GM12878 (cell line): ENCODE measurements around the gene CSTPP1. TPM values are rescaled to one million over a fixed set of nuclear protein-coding genes. Genes with fewer than 3 reads are reported as not detected.

Experiments
- ATAC-seq: fragments of 200-7000 bp; cut with Tn5 transposase; 3 replicates; pipeline ENCODE4 v1.9.1; 2020; ENCODE audit warnings: mild to moderate bottlenecking, moderate library complexity
- BruUV-seq: library from RNA; stranded (reverse); fragments of 400-500 nt; replicated peaks from 2 replicates; lab custom pipeline; 2021; lab: Mats Ljungman, UMichigan
- CTCF ChIA-PET: fragments of 300-600 bp; sonication (Branson Sonifier 250); formaldehyde crosslinking; extraction: SDS; loops from one replicate; lab custom pipeline; 2021; ENCODE audit warnings: inconsistent platforms; lab: Yijun Ruan, JAX
- POLR2A ChIA-PET: fragments of 350-600 bp; formaldehyde crosslinking; extraction: SDS; loops from one replicate; lab custom pipeline; 2021; ENCODE audit warnings: inconsistent platforms; lab: Charles Lee
- RAD21 ChIA-PET: fragments of 300-600 bp; sonication (Branson Sonifier 250); formaldehyde crosslinking; loops from one replicate; lab custom pipeline; 2023; ENCODE audit warnings: antibody characterized with exemption; ENCODE audit not compliant: unreplicated experiment; lab: Charles Lee
- SMC1A ChIA-PET: fragments of 300-600 bp; sonication (Branson Sonifier 250); formaldehyde crosslinking; loops from one replicate; lab custom pipeline; 2023; ENCODE audit not compliant: unreplicated experiment, uncharacterized antibody; lab: Charles Lee
- DNase-seq: peaks from one replicate; pipeline ENCODE4 v3.0.0-alpha.2; 2011; ENCODE audit warnings: low read depth, low spot score
- FAIRE-seq: peaks from 3 replicates; lab custom pipeline; 2011; peaks lifted over from hg19 to GRCh38; lab: Jason Lieb, UNC
- H2AFZ ChIP-seq: 2 replicates; pipeline ENCODE4 v1.6.0; 2011; ENCODE audit warnings: low read depth, low read length, control low read depth; ENCODE audit not compliant: control insufficient read depth
- H3K27ac ChIP-seq: 2 replicates; pipeline ENCODE4 v1.5.1; 2011; ENCODE audit warnings: control low read depth; ENCODE audit not compliant: control insufficient read depth, insufficient read depth
- H3K27me3 ChIP-seq, 2 experiments: replicated peaks in 1 of 2; 2 replicates each; pipeline versions ENCODE4 v1.6.0 to v1.6.1; 2011; ENCODE audit warnings: low read length in 1 of 2; ENCODE audit not compliant: control insufficient read depth in 2 of 2, insufficient read depth in 2 of 2
- H3K36me3 ChIP-seq, 2 experiments: 2 replicates each; pipeline ENCODE4 v1.5.1; 2011; ENCODE audit warnings: low read length in 1 of 2; ENCODE audit not compliant: control insufficient read depth in 2 of 2, insufficient read depth in 2 of 2
- H3K4me1 ChIP-seq: 2 replicates; pipeline ENCODE4 v1.6.1; 2011; ENCODE audit warnings: mild to moderate bottlenecking, low read length, moderate library complexity, mixed read lengths; ENCODE audit not compliant: control insufficient read depth, insufficient read depth
- H3K4me2 ChIP-seq: 2 replicates; pipeline ENCODE4 v1.6.0; 2011; ENCODE audit warnings: control low read depth; ENCODE audit not compliant: control insufficient read depth, insufficient read depth
- H3K4me3 ChIP-seq: fragments of 200-600 bp; sonication (generic); 2 replicates; pipeline ENCODE4 v1.5.1; 2016
- H3K79me2 ChIP-seq: 2 replicates; pipeline ENCODE4 v1.6.0; 2011; ENCODE audit warnings: low read length; ENCODE audit not compliant: control insufficient read depth, insufficient read depth
- H3K9ac ChIP-seq: 2 replicates; pipeline ENCODE4 v1.8.0; 2011; ENCODE audit warnings: low read length, control low read depth, mixed read lengths; ENCODE audit not compliant: control insufficient read depth, insufficient read depth
- H3K9me3 ChIP-seq: replicated peaks from 3 replicates; pipeline ENCODE4 v1.5.1; 2011; ENCODE audit warnings: mild to moderate bottlenecking, low read length; ENCODE audit not compliant: control insufficient read depth, insufficient read depth
- H4K20me1 ChIP-seq: 2 replicates; pipeline ENCODE4 v1.6.0; 2011; ENCODE audit not compliant: control insufficient read depth, insufficient read depth
- ATF7 ChIP-seq: fragments of 450-650 bp; IDR thresholded peaks from 2 replicates; pipeline ENCODE4 v1.6.1; 2016; ENCODE audit warnings: low read depth, mild to moderate bottlenecking
- BCL11A ChIP-seq: IDR thresholded peaks from 2 replicates; pipeline ENCODE4 v1.6.1; 2011; ENCODE audit warnings: low read depth, low read length
- CREM ChIP-seq: IDR thresholded peaks from 2 replicates; pipeline ENCODE4 v1.6.1; 2014; ENCODE audit warnings: antibody characterized with exemption, low read depth
- EGR1 ChIP-seq, 2 experiments: IDR thresholded peaks; 1 replicate in 1 of 2; 2 replicates in 1 of 2; pipeline ENCODE4 v1.6.1; 2011 to 2012; ENCODE audit warnings: low read depth in 2 of 2, low read length in 2 of 2, borderline replicate concordance in 1 of 2, mild to moderate bottlenecking in 1 of 2, moderate library complexity in 1 of 2
- IKZF1 ChIP-seq: fragments of 450-650 bp; conservative IDR thresholded peaks from 2 replicates; pipeline ENCODE4 v1.6.1; 2017; ENCODE audit warnings: antibody characterized with exemption, mild to moderate bottlenecking
- SREBF1 ChIP-seq: IDR thresholded peaks from 2 replicates; pipeline ENCODE4 v1.6.1; 2012; ENCODE audit warnings: mild to moderate bottlenecking, low read length
- SREBF2 ChIP-seq: IDR thresholded peaks from 2 replicates; pipeline ENCODE4 v1.6.1; 2012; ENCODE audit warnings: mild to moderate bottlenecking, low read length
- STAT1 ChIP-seq: fragments of 450-650 bp; conservative IDR thresholded peaks from 2 replicates; pipeline ENCODE4 v1.6.1; 2014; ENCODE audit warnings: antibody characterized with exemption, mild to moderate bottlenecking
- SUZ12 ChIP-seq: fragments of 200-600 bp; sonication (generic); IDR thresholded peaks from one replicate; pipeline ENCODE4 v1.6.1; 2018; ENCODE audit warnings: antibody characterized with exemption, mild to moderate bottlenecking; ENCODE audit not compliant: unreplicated experiment
- TCF3 ChIP-seq: IDR thresholded peaks from 2 replicates; pipeline ENCODE4 v1.6.1; 2012; ENCODE audit warnings: low read depth, mild to moderate bottlenecking, low read length, borderline replicate concordance; ENCODE audit not compliant: insufficient read depth
- ZNF217 ChIP-seq: fragments of 450-650 bp; IDR thresholded peaks from 2 replicates; pipeline ENCODE4 v1.6.1; 2017; ENCODE audit warnings: antibody characterized with exemption, mild to moderate bottlenecking
- ZZZ3 ChIP-seq: IDR thresholded peaks from 2 replicates; pipeline ENCODE4 v1.6.1; 2011; ENCODE audit warnings: low read depth; ENCODE audit not compliant: control insufficient read depth, insufficient read length
- WGBS: methylation state at CpG from one replicate; pipeline ENCODE4 v1.1.6; 2016; ENCODE audit warnings: low lambda C conversion rate; ENCODE audit not compliant: insufficient replicate concordance, insufficient coverage; ENCODE audit errors: missing lambda C conversion rate; 5-methylcytosine and 5-hydroxymethylcytosine counted together
- in situ Hi-C: fragments of 300-500 bp; cut with MboI; formaldehyde crosslinking; loops from 9 replicates; pipeline ENCODE4 v1.14.3; 2018; ENCODE audit warnings: mixed read lengths
- intact Hi-C: fragments of 100-400 bp; cut with micrococcal nuclease; formaldehyde crosslinking; loops from one replicate; pipeline ENCODE4 v1.14.2; 2022; ENCODE audit not compliant: unreplicated experiment
- polyA plus RNA-seq, 11 experiments: library from polyadenylated mRNA; depleted of rRNA in 4 of 11; unstranded in 6 of 11; stranded (reverse) in 5 of 11; fragments of >200 nt; fragmentation: Nextera tagmentation in 4 of 11; fragmentation: Illumina TruSeq in 1 of 11; extraction: Ambion mirVana in 4 of 11; extraction: Trizol in 1 of 11; gene quantifications; 1 replicate in 1 of 11; 2 replicates in 10 of 11; pipeline versions ENCODE4 v1.2.1 to v1.2.3, GENCODE V29; 2011 to 2016; ENCODE audit warnings: inconsistent platforms in 2 of 11, missing spikeins in 2 of 11, low read depth in 1 of 11
- total RNA-seq, 4 experiments: library from RNA; depleted of rRNA in 3 of 4; stranded (reverse); fragments of >200 nt in 3 of 4; fragmentation: Illumina TruSeq in 1 of 4; extraction: Trizol in 1 of 4; gene quantifications; 2 replicates each; pipeline versions ENCODE4 v1.2.1 to v1.2.3, GENCODE V29; 2013 to 2021
- TF ChIP-seq, protein P1 (sequence below): fragments of 450-650 bp; formaldehyde crosslinking; IDR thresholded peaks from 2 replicates; pipeline ENCODE4 v1.4.0; 2020; ENCODE audit warnings: mild to moderate bottlenecking, moderate library complexity
- TF ChIP-seq, protein P2 (sequence below): fragments of 450-650 bp; formaldehyde crosslinking; IDR thresholded peaks from 2 replicates; pipeline ENCODE4 v1.5.0; 2022; ENCODE audit warnings: mild to moderate bottlenecking, missing genetic modification characterization
- TF ChIP-seq, protein P3 (sequence below): IDR thresholded peaks from 2 replicates; pipeline ENCODE4 v1.6.1; 2011; ENCODE audit warnings: borderline replicate concordance, low read depth, mild to moderate bottlenecking, moderate library complexity, low read length; ENCODE audit not compliant: insufficient read depth, poor library complexity, severe bottlenecking

CSTPP1 gene
- total and polyA plus RNA-seq, 10 of the 15 experiments (the other 5 are each of a cell fraction or from before 2014, with no cell fraction given): 7.1 to 23.4 (median 17.5) TPM

DNA sequence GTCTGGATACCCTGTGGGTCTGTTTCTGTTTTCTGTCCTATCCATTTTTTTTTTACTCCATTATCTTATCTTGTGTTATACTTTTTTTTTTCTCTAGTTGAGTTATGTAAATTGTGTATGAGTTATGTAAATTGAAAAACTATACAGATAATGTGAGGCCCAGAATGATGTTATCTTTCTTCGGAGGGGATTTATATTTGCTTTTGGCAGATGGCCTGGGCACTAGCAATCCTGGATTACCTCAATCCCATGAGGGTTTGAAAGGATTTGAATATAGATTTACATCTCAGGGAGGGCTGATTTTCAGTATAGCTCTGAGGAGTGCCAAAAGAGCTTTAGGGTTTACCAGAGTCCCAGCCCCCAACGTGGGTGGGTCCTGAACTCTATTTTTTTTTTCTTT lies 71.0 kb downstream of the CSTPP1 start (continued):
- TF ChIP-seq, protein P1, sequence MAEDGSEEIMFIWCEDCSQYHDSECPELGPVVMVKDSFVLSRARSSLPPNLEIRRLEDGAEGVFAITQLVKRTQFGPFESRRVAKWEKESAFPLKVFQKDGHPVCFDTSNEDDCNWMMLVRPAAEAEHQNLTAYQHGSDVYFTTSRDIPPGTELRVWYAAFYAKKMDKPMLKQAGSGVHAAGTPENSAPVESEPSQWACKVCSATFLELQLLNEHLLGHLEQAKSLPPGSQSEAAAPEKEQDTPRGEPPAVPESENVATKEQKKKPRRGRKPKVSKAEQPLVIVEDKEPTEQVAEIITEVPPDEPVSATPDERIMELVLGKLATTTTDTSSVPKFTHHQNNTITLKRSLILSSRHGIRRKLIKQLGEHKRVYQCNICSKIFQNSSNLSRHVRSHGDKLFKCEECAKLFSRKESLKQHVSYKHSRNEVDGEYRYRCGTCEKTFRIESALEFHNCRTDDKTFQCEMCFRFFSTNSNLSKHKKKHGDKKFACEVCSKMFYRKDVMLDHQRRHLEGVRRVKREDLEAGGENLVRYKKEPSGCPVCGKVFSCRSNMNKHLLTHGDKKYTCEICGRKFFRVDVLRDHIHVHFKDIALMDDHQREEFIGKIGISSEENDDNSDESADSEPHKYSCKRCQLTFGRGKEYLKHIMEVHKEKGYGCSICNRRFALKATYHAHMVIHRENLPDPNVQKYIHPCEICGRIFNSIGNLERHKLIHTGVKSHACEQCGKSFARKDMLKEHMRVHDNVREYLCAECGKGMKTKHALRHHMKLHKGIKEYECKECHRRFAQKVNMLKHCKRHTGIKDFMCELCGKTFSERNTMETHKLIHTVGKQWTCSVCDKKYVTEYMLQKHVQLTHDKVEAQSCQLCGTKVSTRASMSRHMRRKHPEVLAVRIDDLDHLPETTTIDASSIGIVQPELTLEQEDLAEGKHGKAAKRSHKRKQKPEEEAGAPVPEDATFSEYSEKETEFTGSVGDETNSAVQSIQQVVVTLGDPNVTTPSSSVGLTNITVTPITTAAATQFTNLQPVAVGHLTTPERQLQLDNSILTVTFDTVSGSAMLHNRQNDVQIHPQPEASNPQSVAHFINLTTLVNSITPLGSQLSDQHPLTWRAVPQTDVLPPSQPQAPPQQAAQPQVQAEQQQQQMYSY (CRISPR knock-in tag): no peak
- TF ChIP-seq, protein P2, sequence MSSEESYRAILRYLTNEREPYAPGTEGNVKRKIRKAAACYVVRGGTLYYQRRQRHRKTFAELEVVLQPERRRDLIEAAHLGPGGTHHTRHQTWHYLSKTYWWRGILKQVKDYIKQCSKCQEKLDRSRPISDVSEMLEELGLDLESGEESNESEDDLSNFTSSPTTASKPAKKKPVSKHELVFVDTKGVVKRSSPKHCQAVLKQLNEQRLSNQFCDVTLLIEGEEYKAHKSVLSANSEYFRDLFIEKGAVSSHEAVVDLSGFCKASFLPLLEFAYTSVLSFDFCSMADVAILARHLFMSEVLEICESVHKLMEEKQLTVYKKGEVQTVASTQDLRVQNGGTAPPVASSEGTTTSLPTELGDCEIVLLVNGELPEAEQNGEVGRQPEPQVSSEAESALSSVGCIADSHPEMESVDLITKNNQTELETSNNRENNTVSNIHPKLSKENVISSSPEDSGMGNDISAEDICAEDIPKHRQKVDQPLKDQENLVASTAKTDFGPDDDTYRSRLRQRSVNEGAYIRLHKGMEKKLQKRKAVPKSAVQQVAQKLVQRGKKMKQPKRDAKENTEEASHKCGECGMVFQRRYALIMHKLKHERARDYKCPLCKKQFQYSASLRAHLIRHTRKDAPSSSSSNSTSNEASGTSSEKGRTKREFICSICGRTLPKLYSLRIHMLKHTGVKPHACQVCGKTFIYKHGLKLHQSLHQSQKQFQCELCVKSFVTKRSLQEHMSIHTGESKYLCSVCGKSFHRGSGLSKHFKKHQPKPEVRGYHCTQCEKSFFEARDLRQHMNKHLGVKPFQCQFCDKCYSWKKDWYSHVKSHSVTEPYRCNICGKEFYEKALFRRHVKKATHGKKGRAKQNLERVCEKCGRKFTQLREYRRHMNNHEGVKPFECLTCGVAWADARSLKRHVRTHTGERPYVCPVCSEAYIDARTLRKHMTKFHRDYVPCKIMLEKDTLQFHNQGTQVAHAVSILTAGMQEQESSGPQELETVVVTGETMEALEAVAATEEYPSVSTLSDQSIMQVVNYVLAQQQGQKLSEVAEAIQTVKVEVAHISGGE (CRISPR knock-in tag): no peak
- TF ChIP-seq ATF7 (no peak), ZZZ3 (no peak)
- TF ChIP-seq, all 136 proteins: peak for 0

DNA sequence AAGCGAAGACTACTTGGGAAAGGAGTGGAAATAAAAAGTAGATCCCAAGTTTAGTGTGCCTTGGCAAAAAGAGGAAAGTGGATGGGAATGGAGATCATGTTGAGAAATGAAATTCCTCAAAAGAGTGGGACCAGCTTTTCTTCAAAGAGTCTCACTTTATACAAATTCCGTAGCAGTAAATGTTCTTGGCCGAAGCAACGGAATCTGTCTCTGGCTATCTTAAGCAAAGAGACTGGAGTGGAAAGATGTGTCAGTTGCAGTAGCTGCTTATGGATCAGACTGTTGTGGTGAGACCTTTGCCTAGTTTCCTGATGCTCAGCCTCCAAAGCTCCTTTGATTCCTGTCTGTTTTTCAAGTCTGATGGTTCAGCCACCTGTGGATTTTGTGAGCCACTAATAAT lies 73.6 kb downstream of the CSTPP1 start:
- no peak for FAIRE-seq
- ChIA-PET POLR2A (interaction anchor here (0.6 kb wide), 1 partner anchor 176 kb away, joined by 7 read pairs; no protein-coding TSS in a partner anchor), RAD21 (no interaction called here), CTCF (interaction anchor here (0.6 kb wide), 1 partner anchor 43 kb away, joined by 3 read pairs; no protein-coding TSS in a partner anchor), SMC1A (no interaction called here)
- Histone ChIP-seq H3K9ac (no peak overlapping the region), H3K27me3 (no peaks in the 10 kb centered on the region), H2AFZ (no peak overlapping the region), H4K20me1 (no peaks in the 10 kb centered on the region), H3K4me1 (0 out of 2 replicates have a peak, but pooled peaks cover under 1% of the 10 kb centered on the region), H3K4me3 (no peak overlapping the region), H3K27ac (no peak overlapping the region), H3K9me3 (no peaks in the 10 kb centered on the region), H3K4me2 (no peak overlapping the region), H3K36me3 (no peaks in the 10 kb centered on the region), H3K79me2 (no peaks in the 10 kb centered on the region)
- in situ Hi-C loops: no loop called here
- 97% methylated on average over 4 of the region's 4 CpGs for WGBS
- no peak for ATAC-seq
- DNase-seq: no peak
- BruUV-seq: no TSS peak
- intact Hi-C loops: no loop called here
- TF ChIP-seq SREBF2 (no peak), ZNF217 (no peak), EGR1 (IDR thresholded peaks at IDR 0.05; ENCODE audit: borderline replicate concordance in 1 of 2, low read depth in 2 of 2, low read length in 2 of 2) (no peak), SUZ12 (no peak), STAT1 (no peak), CREM (no peak), TCF3 (no peak), IKZF1 (no peak), BCL11A (no peak), SREBF1 (no peak)
- TF ChIP-seq, protein P3, sequence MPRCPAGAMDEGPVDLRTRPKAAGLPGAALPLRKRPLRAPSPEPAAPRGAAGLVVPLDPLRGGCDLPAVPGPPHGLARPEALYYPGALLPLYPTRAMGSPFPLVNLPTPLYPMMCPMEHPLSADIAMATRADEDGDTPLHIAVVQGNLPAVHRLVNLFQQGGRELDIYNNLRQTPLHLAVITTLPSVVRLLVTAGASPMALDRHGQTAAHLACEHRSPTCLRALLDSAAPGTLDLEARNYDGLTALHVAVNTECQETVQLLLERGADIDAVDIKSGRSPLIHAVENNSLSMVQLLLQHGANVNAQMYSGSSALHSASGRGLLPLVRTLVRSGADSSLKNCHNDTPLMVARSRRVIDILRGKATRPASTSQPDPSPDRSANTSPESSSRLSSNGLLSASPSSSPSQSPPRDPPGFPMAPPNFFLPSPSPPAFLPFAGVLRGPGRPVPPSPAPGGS: no peak
